ENCODE results near the gene ANO4. TPM values are rescaled to one million over a fixed set of nuclear protein-coding genes. Genes with fewer than 3 reads are reported as not detected.

The ANO4 gene
- total RNA-seq, 2 experiments from 2014 or later = not detected

- Mint-ChIP-seq H3K4me1 (ENCODE audit: low read depth) (no peaks in the 10 kb centered on the region), H3K4me3 (no peak overlapping the region), H3K27me3 (no peaks in the 10 kb centered on the region), H3K36me3 (ENCODE audit: low read depth) (no peaks in the 10 kb centered on the region), H3K27ac (no peak overlapping the region), H3K9me3 (no peaks in the 10 kb centered on the region)
- POLR2A ChIA-PET = no interaction called here
- DNase-seq = no peak
- intact Hi-C loops (cut with micrococcal nuclease) = no loop called here
- no peak for TF ChIP-seq CTCF (IDR thresholded peaks at IDR 0.05)
- no peak for ATAC-seq
- CTCF ChIA-PET = no interaction called here
These were observed 224.0 kb downstream of the ANO4 start for GRCh38 chr12:101018540-101018939.

GRCh38 chr12:101019201-101019600 is 224.6 kb downstream of the ANO4 start:
- Mint-ChIP-seq H3K4me1 (ENCODE audit: low read depth) (no peaks in the 10 kb centered on the region), H3K36me3 (ENCODE audit: low read depth) (no peaks in the 10 kb centered on the region), H3K9me3 (no peaks in the 10 kb centered on the region), H3K4me3 (no peak overlapping the region), H3K27me3 (no peaks in the 10 kb centered on the region), H3K27ac (no peak overlapping the region)
- no peak for DNase-seq
- ATAC-seq = no peak
- ChIA-PET POLR2A (no interaction called here), CTCF (no interaction called here)
- intact Hi-C loops (cut with micrococcal nuclease) = no loop called here
- no peak for TF ChIP-seq CTCF (IDR thresholded peaks at IDR 0.05)

- H3K27ac Mint-ChIP-seq = no peak overlapping the region
- no peaks in the 10 kb centered on the region for H3K9me3 Mint-ChIP-seq
- intact Hi-C loops (cut with micrococcal nuclease) = no loop called here
- H3K4me1 Mint-ChIP-seq (ENCODE audit: low read depth) = no peaks in the 10 kb centered on the region
- ChIA-PET CTCF (no interaction called here), POLR2A (no interaction called here)
- no peak for ATAC-seq
- TF ChIP-seq CTCF (IDR thresholded peaks at IDR 0.05) = no peak
- no peaks in the 10 kb centered on the region for H3K27me3 Mint-ChIP-seq
- no peak overlapping the region for H3K4me3 Mint-ChIP-seq
- no peaks in the 10 kb centered on the region for H3K36me3 Mint-ChIP-seq (ENCODE audit: low read depth)
- no peak for DNase-seq
These were observed 225.1 kb downstream of the ANO4 start for GRCh38 chr12:101019667-101020066.

GRCh38 chr12:101021442-101021841 is 226.9 kb downstream of the ANO4 start:
- Mint-ChIP-seq H3K4me3 (no peak overlapping the region), H3K27ac (no peak overlapping the region), H3K27me3 (no peaks in the 10 kb centered on the region), H3K4me1 (ENCODE audit: low read depth) (no peaks in the 10 kb centered on the region), H3K36me3 (ENCODE audit: low read depth) (no peaks in the 10 kb centered on the region), H3K9me3 (no peaks in the 10 kb centered on the region)
- CTCF ChIA-PET = no interaction called here
- POLR2A ChIA-PET = no interaction called here
- ATAC-seq = no peak
- DNase-seq = no peak
- no peak for TF ChIP-seq CTCF (IDR thresholded peaks at IDR 0.05)
- intact Hi-C loops (cut with micrococcal nuclease) = no loop called here

GRCh38 chr12:101021911-101022388 is 227.4 kb downstream of the ANO4 start:
- Mint-ChIP-seq H3K4me1 (ENCODE audit: low read depth) (no peaks in the 10 kb centered on the region), H3K4me3 (no peak overlapping the region), H3K27ac (no peak overlapping the region), H3K9me3 (no peaks in the 10 kb centered on the region), H3K36me3 (ENCODE audit: low read depth) (no peaks in the 10 kb centered on the region), H3K27me3 (no peaks in the 10 kb centered on the region)
- ChIA-PET CTCF (no interaction called here), POLR2A (no interaction called here)
- DNase-seq = no peak
- intact Hi-C loops (cut with micrococcal nuclease) = no loop called here
- ATAC-seq = no peak
- no peak for TF ChIP-seq CTCF (IDR thresholded peaks at IDR 0.05)

Measured in activated CD8-positive, alpha-beta T cell treated with anti-CD3 and anti-CD28 coated beads for 36 hours (primary cell).